Heart right ventricle (tissue), 16 donors: ENCODE measurements around the gene OR4D5. TPM values are rescaled to one million over a fixed set of nuclear protein-coding genes. Genes with fewer than 3 reads are reported as not detected.

ENCODE experiments used
- ATAC-seq, 8 donors: fragments of 200-7000 bp; cut with Tn5 transposase; one replicate each; pipeline ENCODE4 v1.9.1; 2020; ENCODE audit warnings: mild to moderate bottlenecking in 8 of 8, moderate library complexity in 8 of 8, moderate number of reproducible peaks in 1 of 8
- DNase-seq, 2 donors: peaks; one replicate each; pipeline ENCODE4 v3.0.0-alpha.2; 2020
- H3K27ac ChIP-seq, 10 donors: fragments of 200-600 bp; sonication (generic) in 2 of 10; one replicate each; pipeline versions ENCODE4 v1.5.0 to v1.8.0; 2020 to 2022; ENCODE audit warnings: mild to moderate bottlenecking in 3 of 10
- H3K27me3 ChIP-seq, 7 donors: fragments of 200-600 bp; one replicate each; pipeline ENCODE4 v1.8.0; 2021 to 2022; ENCODE audit warnings: mild to moderate bottlenecking in 2 of 7
- H3K36me3 ChIP-seq, 9 donors: fragments of 200-600 bp; sonication (generic) in 1 of 9; one replicate each; pipeline versions ENCODE4 v1.5.0 to v1.8.0; 2020 to 2022; ENCODE audit warnings: mild to moderate bottlenecking in 2 of 9
- H3K4me1 ChIP-seq, 9 donors: fragments of 200-600 bp; sonication (generic) in 1 of 9; one replicate each; pipeline versions ENCODE4 v1.5.0 to v1.8.0; 2020 to 2022; ENCODE audit warnings: mild to moderate bottlenecking in 4 of 9
- H3K4me3 ChIP-seq, 10 donors: fragments of 200-600 bp; sonication (generic) in 2 of 10; one replicate each; pipeline versions ENCODE4 v1.5.0 to v1.8.0; 2020 to 2022; ENCODE audit warnings: mild to moderate bottlenecking in 7 of 10, moderate library complexity in 2 of 10
- H3K9me3 ChIP-seq, 11 donors: fragments of 200-600 bp in 10 of 11; sonication (generic) in 2 of 11; one replicate each; pipeline versions ENCODE4 v1.5.0 to v1.8.0; 2013 to 2022; ENCODE audit warnings: mild to moderate bottlenecking in 2 of 11, control low read depth in 1 of 11, moderate library complexity in 1 of 11
- WGBS, 2 donors: extraction: QIAGEN DNeasy Blood & Tissue Kit; methylation state at CpG; one replicate each; pipeline ENCODE4 v1.1.7; 2013; ENCODE audit warnings: inconsistent platforms in 1 of 2; 5-methylcytosine and 5-hydroxymethylcytosine counted together
- intact Hi-C, 10 donors: fragments of 100-400 bp; cut with DNase I; formaldehyde crosslinking; loops; one replicate each; pipeline versions ENCODE4 v1.11.1 to v1.14.2; 2022
- polyA plus RNA-seq, 2 donors: library from polyadenylated mRNA; stranded (reverse); fragments of 200-250 nt; gene quantifications; one replicate each; pipeline ENCODE4 v1.2.3, GENCODE V29; 2013
- total RNA-seq, 10 donors: library from RNA; stranded (reverse); fragmentation: NEBNext Ultra II Directional in 3 of 10; extraction: Animal tissue kit (Norgen Biotek cat#: 25700) in 3 of 10; gene quantifications; one replicate each; pipeline versions ENCODE4 v1.2.1 to v1.2.4, GENCODE V29; 2021 to 2023
- TF ChIP-seq, protein P1 (sequence below), 9 donors: fragments of 200-600 bp; sonication (generic) in 2 of 9; IDR thresholded peaks; one replicate each; pipeline versions ENCODE4 v1.5.0 to v1.8.0; 2021 to 2022; ENCODE audit warnings: antibody characterized with exemption in 9 of 9, mild to moderate bottlenecking in 5 of 9, moderate library complexity in 1 of 9
- donor health status: Arrhythmogenic right ventricular cardiomyopathy.
- donor health status: ischemic (EF 13 %, LVEDD 7.1; RV severe dilation, severe dysfunction).
- donor health status: healthy with polysubstance abuse.
- donor health status: DM: no; HTN: yes; CAD: no.
- donor health status: DM: no; HTN: no; CAD: no.
- donor health status: ischemic (EF 25% LVEDD 6.9; RV normal size, moderate dysfunction).
- donor health status: ischemic (EF 25% LVEDD 5.7; RV mildly dilated, moderate dysfunction).
- donor health status: healthy.
- donor health status: DM: yes; HTN: yes; CAD: no.
- donor health status: Ischemic cardiomyopathy.
- donor health status: ischemic (EF 35%, LVEDD 5.7; RV mildly dilated, moderate dysfunction).
- donor health status: nonischemic (EF 11% LVEDD 7.7; RV severe dilation, severe dysfunction).
- donor health status: DM: yes; HTN: yes; CAD: no.
- donor health status: PGD.
- donor health status: ischemic (EF 29% LVEDD 5.4; RV normal size, mild dysfunction).
- donor health status: nonischemic (EF 23%, LVEDD 6.1; RV moderate dilation, normal function).

Gene OR4D5
- total and polyA plus RNA-seq, 12 donors: not detected

DNA sequence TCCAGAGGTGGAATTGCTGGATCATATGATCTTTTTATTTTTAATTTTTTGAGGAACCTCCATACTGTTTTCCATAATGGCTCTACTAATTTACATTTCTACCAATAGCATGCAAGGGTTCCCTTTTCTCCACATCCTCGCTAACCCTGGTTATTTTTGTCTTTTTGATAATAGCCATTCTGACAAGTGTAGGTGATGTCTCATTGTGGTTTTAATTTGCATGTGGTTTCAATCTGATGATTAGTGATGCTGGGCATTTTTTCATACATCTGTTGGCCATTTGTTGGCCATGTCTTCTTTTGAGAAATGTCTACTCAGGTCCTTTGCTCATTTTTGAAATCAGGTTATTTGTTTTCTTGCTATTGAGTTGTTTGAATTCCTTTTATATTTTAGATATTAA lies 15.4 kb upstream of the OR4D5 start:
- intact Hi-C loops: loop anchor here in 1 of 10 donors (10.0 kb wide), 1 partner anchor 59 kb away; no protein-coding TSS in a partner anchor
- no peak for ATAC-seq
- 58 to 72% methylated on average over 1 of the region's 1 CpG for WGBS, 2 donors
- H3K27ac ChIP-seq: no peak overlapping the region
- H3K9me3 ChIP-seq: no peaks in the 10 kb centered on the region
- H3K4me1 ChIP-seq: no peaks in the 10 kb centered on the region
- H3K4me3 ChIP-seq: no peak overlapping the region
- no peaks in the 10 kb centered on the region for H3K36me3 ChIP-seq
- no peak for DNase-seq
- TF ChIP-seq, protein P1, sequence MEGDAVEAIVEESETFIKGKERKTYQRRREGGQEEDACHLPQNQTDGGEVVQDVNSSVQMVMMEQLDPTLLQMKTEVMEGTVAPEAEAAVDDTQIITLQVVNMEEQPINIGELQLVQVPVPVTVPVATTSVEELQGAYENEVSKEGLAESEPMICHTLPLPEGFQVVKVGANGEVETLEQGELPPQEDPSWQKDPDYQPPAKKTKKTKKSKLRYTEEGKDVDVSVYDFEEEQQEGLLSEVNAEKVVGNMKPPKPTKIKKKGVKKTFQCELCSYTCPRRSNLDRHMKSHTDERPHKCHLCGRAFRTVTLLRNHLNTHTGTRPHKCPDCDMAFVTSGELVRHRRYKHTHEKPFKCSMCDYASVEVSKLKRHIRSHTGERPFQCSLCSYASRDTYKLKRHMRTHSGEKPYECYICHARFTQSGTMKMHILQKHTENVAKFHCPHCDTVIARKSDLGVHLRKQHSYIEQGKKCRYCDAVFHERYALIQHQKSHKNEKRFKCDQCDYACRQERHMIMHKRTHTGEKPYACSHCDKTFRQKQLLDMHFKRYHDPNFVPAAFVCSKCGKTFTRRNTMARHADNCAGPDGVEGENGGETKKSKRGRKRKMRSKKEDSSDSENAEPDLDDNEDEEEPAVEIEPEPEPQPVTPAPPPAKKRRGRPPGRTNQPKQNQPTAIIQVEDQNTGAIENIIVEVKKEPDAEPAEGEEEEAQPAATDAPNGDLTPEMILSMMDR (IDR thresholded peaks at IDR 0.05): no peak
- H3K27me3 ChIP-seq: no peaks in the 10 kb centered on the region

DNA sequence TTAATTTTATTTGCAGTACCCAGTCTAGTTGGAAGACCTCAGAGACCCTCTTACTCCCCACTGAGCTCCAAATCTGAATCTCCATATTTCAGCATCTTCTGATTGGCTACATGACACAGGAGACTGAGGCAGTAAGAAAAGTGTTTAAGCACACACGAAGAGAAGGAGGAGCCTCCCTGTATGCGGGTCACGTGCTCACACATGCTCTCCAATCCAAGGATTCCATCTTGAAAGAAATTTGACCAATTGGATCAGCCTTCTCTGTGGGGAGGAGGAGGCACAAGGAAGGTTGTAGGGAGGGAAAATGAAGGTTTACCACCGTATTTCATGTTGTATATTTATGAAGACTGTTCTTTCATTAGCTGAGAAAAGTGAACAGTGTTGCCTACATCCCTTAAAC lies 3.0 kb downstream of the OR4D5 start:
- Histone ChIP-seq H3K9me3 (no peaks in the 10 kb centered on the region), H3K4me1 (no peaks in the 10 kb centered on the region), H3K27me3 (peaks cover 0 to 4% (median 0%) of the 10 kb centered on the region in 7 donors), H3K4me3 (no peak overlapping the region), H3K36me3 (no peaks in the 10 kb centered on the region), H3K27ac (no peak overlapping the region)
- TF ChIP-seq, protein P1 (IDR thresholded peaks at IDR 0.05): no peak
- ATAC-seq: no peak
- no peak for DNase-seq
- whole genome bisulfite sequencing, 2 donors: 82 to 86% methylated on average over 4 of the region's 4 CpGs
- intact Hi-C loops: no loop called here

DNA sequence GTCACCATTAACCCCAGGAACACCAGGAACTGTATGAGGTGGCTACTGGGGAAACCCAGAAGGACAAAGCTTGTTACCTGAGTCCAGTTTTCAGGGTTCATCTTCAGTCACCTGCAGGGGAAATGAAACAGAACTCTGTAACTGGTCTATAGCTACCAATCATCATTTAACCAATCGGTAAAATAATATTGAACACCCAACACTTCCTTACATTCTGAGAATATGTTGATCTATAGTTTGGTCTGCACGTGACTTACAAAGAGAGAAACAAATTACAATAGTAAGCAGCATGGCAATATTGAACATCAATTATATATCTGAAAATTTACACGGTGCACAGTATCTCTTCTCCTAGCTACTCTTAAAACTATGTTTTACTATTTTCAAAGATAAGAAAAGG lies 4.3 kb downstream of the OR4D5 start, which contains the start of gene OR6T1:
Gene OR6T1, minus strand, starts transcription at position 101 of the 400 bp plus-strand sequence. Its CDS starts 0 bp downstream, at position 101.
- DNase-seq (no peak), ATAC-seq (no peak)
- TF ChIP-seq, protein P1 (IDR thresholded peaks at IDR 0.05): no peak
- H3K36me3 ChIP-seq: no peaks in the 10 kb centered on the region
- peaks cover 0 to 4% (median 0%) of the 10 kb centered on the region in 7 donors for H3K27me3 ChIP-seq
- H3K9me3 ChIP-seq: no peaks in the 10 kb centered on the region
- 89 to 91% methylated on average over 3 of the region's 3 CpGs for WGBS, 2 donors
- H3K27ac ChIP-seq: no peak within 1 kb of the TSS
- H3K4me1 ChIP-seq: no peaks in the 10 kb centered on the region
- intact Hi-C loops: no loop called here
- no peak within 1 kb of the TSS for H3K4me3 ChIP-seq

DNA sequence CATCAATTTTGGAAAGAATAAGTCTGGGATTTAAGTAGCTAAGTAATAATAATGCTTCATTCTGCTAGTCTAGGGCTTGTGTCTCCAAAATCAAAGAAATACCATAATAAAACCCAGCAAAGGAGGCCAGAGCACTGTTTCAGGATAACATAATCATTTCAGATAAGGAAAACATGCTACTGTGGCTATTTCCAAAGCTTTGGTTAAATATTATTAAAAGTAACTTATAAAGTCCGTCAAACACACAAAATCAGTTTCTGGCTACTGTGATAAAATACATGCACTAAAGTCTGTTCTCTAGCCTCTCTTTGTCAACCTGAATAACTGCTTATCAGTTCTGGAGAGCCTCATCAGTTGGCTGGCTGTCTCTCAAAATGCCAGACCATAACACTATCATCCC lies 5.7 kb downstream of the OR4D5 start:
- H3K4me1 ChIP-seq: no peaks in the 10 kb centered on the region
- no peak overlapping the region for H3K4me3 ChIP-seq
- no peaks in the 10 kb centered on the region for H3K9me3 ChIP-seq
- ATAC-seq (no peak), DNase-seq (no peak)
- no peaks in the 10 kb centered on the region for H3K36me3 ChIP-seq
- TF ChIP-seq, protein P1 (IDR thresholded peaks at IDR 0.05): no peak
- H3K27ac ChIP-seq: no peak overlapping the region
- peaks cover 0 to 4% (median 0%) of the 10 kb centered on the region in 7 donors for H3K27me3 ChIP-seq
- intact Hi-C loops: no loop called here
- 25 to 31% methylated on average over 1 of the region's 1 CpG for WGBS, 2 donors
